DMS114 treated with DMSO at 0.1 percent for 48 hours (cell line): ENCODE results near the gene TTC39C.

Source experiments
- DNase-seq: peaks from one replicate; lab custom pipeline; 2025; ENCODE audit not compliant: unreplicated experiment; lab: John Stamatoyannopoulos, UW

Gene TTC39C

GRCh38 chr18:24014062-24014985, at the start of gene TTC39C:
TTC39C (plus strand) TSS chr18:24014754; CDS start chr18:24014872, 118 bp downstream.
- DNase-seq: no peak

GRCh38 chr18:23966909-23967308, 47.6 kb upstream of the TTC39C start:
- DNase-seq: no peak

- no peak for DNase-seq
Measured at GRCh38 chr18:23967321-23968089, 47.0 kb upstream of the TTC39C start.

GRCh38 chr18:23968638-23969604, 45.6 kb upstream of the TTC39C start:
- DNase-seq: no peak

GRCh38 chr18:23969664-23970063, 44.9 kb upstream of the TTC39C start:
- no peak for DNase-seq

- no peak for DNase-seq
Measured at GRCh38 chr18:23970161-23971096, 44.1 kb upstream of the TTC39C start.

- DNase-seq: no peak
Measured at GRCh38 chr18:23971097-23971440, 43.5 kb upstream of the TTC39C start.

GRCh38 chr18:23971666-23972230, 42.8 kb upstream of the TTC39C start:
- no peak for DNase-seq

- DNase-seq: no peak
Measured at GRCh38 chr18:23972453-23972852, 42.1 kb upstream of the TTC39C start.

- DNase-seq: no peak
Measured at GRCh38 chr18:23977103-23977502, 37.5 kb upstream of the TTC39C start.

GRCh38 chr18:23977719-23978483, 36.7 kb upstream of the TTC39C start:
- no peak for DNase-seq

GRCh38 chr18:23981369-23981980, 33.1 kb upstream of the TTC39C start:
- DNase-seq: no peak

- no peak for DNase-seq
Measured at GRCh38 chr18:23982155-23983079, 32.1 kb upstream of the TTC39C start.

GRCh38 chr18:23983112-23983511, 31.4 kb upstream of the TTC39C start:
- DNase-seq: no peak

GRCh38 chr18:23986600-23987359, 27.8 kb upstream of the TTC39C start:
- DNase-seq: no peak
